GM23338 (cell line): Measurements from ENCODE around the gene CD24.

Experiments used
- CREB1 ChIP-seq: fragments of 250-450 bp; sonication (Bioruptor Pico); IDR thresholded peaks from 2 replicates; pipeline ENCODE4 v1.5.0; 2020; ENCODE audit warnings: low read depth, mild to moderate bottlenecking, moderate library complexity
- EZH2 ChIP-seq: fragments of 200-600 bp; sonication (generic); IDR thresholded peaks from one replicate; pipeline ENCODE4 v1.8.0; 2017; ENCODE audit warnings: antibody characterized with exemption, mild to moderate bottlenecking, low read depth; ENCODE audit not compliant: unreplicated experiment
- EZH2phosphoT487 ChIP-seq: fragments of 200-600 bp; sonication (generic); IDR thresholded peaks from one replicate; pipeline ENCODE4 v1.8.1; 2018; ENCODE audit warnings: antibody characterized with exemption; ENCODE audit not compliant: unreplicated experiment
- JUNB ChIP-seq: IDR thresholded peaks from one replicate; pipeline ENCODE4 v1.6.1; 2016; ENCODE audit warnings: antibody characterized with exemption; ENCODE audit not compliant: unreplicated experiment
- POLR2AphosphoS5 ChIP-seq: IDR thresholded peaks from 2 replicates; pipeline ENCODE4 v1.6.1; 2016; ENCODE audit warnings: antibody characterized with exemption, low read depth
- ZNF114 ChIP-seq: fragments of 250-450 bp; sonication (Bioruptor Pico); IDR thresholded peaks from 2 replicates; pipeline ENCODE4 v1.5.0; 2020; ENCODE audit warnings: mild to moderate bottlenecking, moderate library complexity
- TF ChIP-seq, protein P1 (sequence below), 2 experiments: fragments of 200-600 bp in 1 of 2; sonication (generic) in 1 of 2; conservative IDR thresholded peaks; 2 replicates each; pipeline versions ENCODE4 v1.5.1 to v1.6.1; 2016 to 2017; ENCODE audit warnings: antibody characterized with exemption in 2 of 2, low read depth in 2 of 2, mild to moderate bottlenecking in 2 of 2, moderate library complexity in 1 of 2
- TF ChIP-seq, protein P2 (sequence below): IDR thresholded peaks from one replicate; pipeline ENCODE4 v1.6.1; 2018; ENCODE audit warnings: antibody characterized with exemption; ENCODE audit not compliant: unreplicated experiment
- TF ChIP-seq, protein P3 (sequence below): fragments of 250-450 bp; sonication (Bioruptor Pico); IDR thresholded peaks from 2 replicates; pipeline ENCODE4 v1.5.0; 2020; ENCODE audit warnings: mild to moderate bottlenecking, moderate library complexity

DNA sequence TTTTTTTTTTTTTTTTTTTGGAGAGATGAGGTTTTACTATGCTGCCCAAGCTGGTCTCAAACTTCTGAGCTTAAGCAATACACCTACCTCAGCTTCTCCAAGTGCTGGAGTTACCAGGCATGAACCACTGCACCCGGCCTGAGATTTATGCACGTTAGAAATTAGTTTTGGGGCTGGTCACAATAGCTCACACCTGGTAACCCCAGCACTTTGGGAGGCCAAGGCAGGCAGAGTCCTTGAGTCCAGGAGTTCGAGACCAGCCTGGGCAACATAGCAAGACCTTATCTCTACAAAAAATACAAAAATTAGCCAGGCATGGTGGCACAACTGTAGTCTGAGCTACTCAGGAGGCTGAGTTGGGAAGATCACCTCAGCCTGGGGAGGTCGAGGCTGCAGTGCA, 51.9 kb downstream of the CD24 start:
- no peak for TF ChIP-seq JUNB
- TF ChIP-seq, protein P1, sequence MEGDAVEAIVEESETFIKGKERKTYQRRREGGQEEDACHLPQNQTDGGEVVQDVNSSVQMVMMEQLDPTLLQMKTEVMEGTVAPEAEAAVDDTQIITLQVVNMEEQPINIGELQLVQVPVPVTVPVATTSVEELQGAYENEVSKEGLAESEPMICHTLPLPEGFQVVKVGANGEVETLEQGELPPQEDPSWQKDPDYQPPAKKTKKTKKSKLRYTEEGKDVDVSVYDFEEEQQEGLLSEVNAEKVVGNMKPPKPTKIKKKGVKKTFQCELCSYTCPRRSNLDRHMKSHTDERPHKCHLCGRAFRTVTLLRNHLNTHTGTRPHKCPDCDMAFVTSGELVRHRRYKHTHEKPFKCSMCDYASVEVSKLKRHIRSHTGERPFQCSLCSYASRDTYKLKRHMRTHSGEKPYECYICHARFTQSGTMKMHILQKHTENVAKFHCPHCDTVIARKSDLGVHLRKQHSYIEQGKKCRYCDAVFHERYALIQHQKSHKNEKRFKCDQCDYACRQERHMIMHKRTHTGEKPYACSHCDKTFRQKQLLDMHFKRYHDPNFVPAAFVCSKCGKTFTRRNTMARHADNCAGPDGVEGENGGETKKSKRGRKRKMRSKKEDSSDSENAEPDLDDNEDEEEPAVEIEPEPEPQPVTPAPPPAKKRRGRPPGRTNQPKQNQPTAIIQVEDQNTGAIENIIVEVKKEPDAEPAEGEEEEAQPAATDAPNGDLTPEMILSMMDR (conservative IDR thresholded peaks at IDR 0.05; ENCODE audit: low read depth in 2 of 2): no peak
- TF ChIP-seq, protein P2, sequence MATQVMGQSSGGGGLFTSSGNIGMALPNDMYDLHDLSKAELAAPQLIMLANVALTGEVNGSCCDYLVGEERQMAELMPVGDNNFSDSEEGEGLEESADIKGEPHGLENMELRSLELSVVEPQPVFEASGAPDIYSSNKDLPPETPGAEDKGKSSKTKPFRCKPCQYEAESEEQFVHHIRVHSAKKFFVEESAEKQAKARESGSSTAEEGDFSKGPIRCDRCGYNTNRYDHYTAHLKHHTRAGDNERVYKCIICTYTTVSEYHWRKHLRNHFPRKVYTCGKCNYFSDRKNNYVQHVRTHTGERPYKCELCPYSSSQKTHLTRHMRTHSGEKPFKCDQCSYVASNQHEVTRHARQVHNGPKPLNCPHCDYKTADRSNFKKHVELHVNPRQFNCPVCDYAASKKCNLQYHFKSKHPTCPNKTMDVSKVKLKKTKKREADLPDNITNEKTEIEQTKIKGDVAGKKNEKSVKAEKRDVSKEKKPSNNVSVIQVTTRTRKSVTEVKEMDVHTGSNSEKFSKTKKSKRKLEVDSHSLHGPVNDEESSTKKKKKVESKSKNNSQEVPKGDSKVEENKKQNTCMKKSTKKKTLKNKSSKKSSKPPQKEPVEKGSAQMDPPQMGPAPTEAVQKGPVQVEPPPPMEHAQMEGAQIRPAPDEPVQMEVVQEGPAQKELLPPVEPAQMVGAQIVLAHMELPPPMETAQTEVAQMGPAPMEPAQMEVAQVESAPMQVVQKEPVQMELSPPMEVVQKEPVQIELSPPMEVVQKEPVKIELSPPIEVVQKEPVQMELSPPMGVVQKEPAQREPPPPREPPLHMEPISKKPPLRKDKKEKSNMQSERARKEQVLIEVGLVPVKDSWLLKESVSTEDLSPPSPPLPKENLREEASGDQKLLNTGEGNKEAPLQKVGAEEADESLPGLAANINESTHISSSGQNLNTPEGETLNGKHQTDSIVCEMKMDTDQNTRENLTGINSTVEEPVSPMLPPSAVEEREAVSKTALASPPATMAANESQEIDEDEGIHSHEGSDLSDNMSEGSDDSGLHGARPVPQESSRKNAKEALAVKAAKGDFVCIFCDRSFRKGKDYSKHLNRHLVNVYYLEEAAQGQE: no peak
- TF ChIP-seq, protein P3, sequence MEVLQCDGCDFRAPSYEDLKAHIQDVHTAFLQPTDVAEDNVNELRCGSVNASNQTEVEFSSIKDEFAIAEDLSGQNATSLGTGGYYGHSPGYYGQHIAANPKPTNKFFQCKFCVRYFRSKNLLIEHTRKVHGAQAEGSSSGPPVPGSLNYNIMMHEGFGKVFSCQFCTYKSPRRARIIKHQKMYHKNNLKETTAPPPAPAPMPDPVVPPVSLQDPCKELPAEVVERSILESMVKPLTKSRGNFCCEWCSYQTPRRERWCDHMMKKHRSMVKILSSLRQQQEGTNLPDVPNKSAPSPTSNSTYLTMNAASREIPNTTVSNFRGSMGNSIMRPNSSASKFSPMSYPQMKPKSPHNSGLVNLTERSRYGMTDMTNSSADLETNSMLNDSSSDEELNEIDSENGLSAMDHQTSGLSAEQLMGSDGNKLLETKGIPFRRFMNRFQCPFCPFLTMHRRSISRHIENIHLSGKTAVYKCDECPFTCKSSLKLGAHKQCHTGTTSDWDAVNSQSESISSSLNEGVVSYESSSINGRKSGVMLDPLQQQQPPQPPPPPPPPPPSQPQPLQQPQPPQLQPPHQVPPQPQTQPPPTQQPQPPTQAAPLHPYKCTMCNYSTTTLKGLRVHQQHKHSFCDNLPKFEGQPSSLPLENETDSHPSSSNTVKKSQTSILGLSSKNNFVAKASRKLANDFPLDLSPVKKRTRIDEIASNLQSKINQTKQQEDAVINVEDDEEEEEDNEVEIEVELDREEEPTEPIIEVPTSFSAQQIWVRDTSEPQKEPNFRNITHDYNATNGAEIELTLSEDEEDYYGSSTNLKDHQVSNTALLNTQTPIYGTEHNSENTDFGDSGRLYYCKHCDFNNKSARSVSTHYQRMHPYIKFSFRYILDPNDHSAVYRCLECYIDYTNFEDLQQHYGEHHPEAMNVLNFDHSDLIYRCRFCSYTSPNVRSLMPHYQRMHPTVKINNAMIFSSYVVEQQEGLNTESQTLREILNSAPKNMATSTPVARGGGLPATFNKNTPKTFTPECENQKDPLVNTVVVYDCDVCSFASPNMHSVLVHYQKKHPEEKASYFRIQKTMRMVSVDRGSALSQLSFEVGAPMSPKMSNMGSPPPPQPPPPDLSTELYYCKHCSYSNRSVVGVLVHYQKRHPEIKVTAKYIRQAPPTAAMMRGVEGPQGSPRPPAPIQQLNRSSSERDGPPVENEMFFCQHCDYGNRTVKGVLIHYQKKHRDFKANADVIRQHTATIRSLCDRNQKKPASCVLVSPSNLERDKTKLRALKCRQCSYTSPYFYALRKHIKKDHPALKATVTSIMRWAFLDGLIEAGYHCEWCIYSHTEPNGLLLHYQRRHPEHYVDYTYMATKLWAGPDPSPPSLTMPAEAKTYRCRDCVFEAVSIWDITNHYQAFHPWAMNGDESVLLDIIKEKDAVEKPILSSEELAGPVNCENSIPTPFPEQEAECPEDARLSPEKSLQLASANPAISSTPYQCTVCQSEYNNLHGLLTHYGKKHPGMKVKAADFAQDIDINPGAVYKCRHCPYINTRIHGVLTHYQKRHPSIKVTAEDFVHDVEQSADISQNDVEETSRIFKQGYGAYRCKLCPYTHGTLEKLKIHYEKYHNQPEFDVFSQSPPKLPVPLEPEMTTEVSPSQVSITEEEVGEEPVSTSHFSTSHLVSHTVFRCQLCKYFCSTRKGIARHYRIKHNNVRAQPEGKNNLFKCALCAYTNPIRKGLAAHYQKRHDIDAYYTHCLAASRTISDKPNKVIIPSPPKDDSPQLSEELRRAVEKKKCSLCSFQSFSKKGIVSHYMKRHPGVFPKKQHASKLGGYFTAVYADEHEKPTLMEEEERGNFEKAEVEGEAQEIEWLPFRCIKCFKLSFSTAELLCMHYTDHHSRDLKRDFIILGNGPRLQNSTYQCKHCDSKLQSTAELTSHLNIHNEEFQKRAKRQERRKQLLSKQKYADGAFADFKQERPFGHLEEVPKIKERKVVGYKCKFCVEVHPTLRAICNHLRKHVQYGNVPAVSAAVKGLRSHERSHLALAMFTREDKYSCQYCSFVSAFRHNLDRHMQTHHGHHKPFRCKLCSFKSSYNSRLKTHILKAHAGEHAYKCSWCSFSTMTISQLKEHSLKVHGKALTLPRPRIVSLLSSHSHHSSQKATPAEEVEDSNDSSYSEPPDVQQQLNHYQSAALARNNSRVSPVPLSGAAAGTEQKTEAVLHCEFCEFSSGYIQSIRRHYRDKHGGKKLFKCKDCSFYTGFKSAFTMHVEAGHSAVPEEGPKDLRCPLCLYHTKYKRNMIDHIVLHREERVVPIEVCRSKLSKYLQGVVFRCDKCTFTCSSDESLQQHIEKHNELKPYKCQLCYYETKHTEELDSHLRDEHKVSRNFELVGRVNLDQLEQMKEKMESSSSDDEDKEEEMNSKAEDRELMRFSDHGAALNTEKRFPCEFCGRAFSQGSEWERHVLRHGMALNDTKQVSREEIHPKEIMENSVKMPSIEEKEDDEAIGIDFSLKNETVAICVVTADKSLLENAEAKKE (CRISPR knock-in tag): no peak
- TF ChIP-seq CREB1 (CRISPR knock-in tag): no peak
- no peak for TF ChIP-seq POLR2AphosphoS5
- no peak for TF ChIP-seq EZH2phosphoT487
- TF ChIP-seq EZH2: no peak
- no peak for TF ChIP-seq ZNF114 (CRISPR knock-in tag)
